ENCODE data around the gene PPP3R1. TPM values are rescaled to one million over a fixed set of nuclear protein-coding genes. Genes with fewer than 3 reads are reported as not detected.

Gene PPP3R1
- total and polyA plus RNA-seq, 2 donors from 2014 or later, result 18.3 to 50.8 TPM

DNA sequence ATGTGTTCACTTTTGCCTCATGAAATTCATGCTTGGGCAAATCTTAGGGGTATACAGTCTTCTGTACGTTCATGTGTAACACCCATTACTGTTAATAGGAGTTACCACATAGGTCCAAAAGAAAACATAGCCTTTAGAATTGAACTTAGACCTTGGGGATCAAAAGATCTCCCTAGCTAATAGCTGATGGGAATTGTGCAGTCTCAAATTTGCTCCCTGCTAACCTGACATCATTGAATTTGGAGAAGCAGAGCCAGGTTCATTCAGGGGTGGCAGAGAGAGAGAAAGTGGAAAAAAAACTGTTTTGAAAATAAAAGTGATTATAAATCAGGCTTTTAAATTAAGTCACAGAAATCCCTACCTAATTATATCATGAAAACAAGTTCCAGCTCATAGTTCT is 28.0 kb upstream of the PPP3R1 start:
- H3K9me3 ChIP-seq (ENCODE audit: control insufficient read depth in 2 of 3, insufficient read depth in 1 of 3, low read length in 3 of 3), result no peaks in the 10 kb centered on the region
- H3K36me3 ChIP-seq (ENCODE audit: control insufficient read depth in 2 of 3, insufficient read depth in 3 of 3, low read length in 3 of 3), result no peaks in the 10 kb centered on the region
- no peak overlapping the region for H3K9ac ChIP-seq (ENCODE audit: low read length in 3 of 3)
- intact Hi-C loops (cut with DNase I), result no loop called here
- H3K4me1 ChIP-seq (ENCODE audit: control insufficient read depth in 2 of 3, insufficient read depth in 2 of 3, low read depth in 1 of 3, low read length in 3 of 3), result no peaks in the 10 kb centered on the region
- DNase-seq (peak in 2 of 5 donors; percentile 40 to 66), FAIRE-seq (no peak)
- TF ChIP-seq, protein P1, sequence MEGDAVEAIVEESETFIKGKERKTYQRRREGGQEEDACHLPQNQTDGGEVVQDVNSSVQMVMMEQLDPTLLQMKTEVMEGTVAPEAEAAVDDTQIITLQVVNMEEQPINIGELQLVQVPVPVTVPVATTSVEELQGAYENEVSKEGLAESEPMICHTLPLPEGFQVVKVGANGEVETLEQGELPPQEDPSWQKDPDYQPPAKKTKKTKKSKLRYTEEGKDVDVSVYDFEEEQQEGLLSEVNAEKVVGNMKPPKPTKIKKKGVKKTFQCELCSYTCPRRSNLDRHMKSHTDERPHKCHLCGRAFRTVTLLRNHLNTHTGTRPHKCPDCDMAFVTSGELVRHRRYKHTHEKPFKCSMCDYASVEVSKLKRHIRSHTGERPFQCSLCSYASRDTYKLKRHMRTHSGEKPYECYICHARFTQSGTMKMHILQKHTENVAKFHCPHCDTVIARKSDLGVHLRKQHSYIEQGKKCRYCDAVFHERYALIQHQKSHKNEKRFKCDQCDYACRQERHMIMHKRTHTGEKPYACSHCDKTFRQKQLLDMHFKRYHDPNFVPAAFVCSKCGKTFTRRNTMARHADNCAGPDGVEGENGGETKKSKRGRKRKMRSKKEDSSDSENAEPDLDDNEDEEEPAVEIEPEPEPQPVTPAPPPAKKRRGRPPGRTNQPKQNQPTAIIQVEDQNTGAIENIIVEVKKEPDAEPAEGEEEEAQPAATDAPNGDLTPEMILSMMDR (IDR thresholded peaks at IDR 0.05; ENCODE audit: borderline replicate concordance, extremely low read depth, insufficient read depth), result no peak
- H3K27me3 ChIP-seq (ENCODE audit: control insufficient read depth, insufficient read depth, low read length), result no peaks in the 10 kb centered on the region
- no peak overlapping the region for H3K4me3 ChIP-seq (ENCODE audit: low read length in 3 of 3)
- no peak overlapping the region for H3K27ac ChIP-seq (ENCODE audit: low read depth in 2 of 2, low read length in 2 of 2)

DNA sequence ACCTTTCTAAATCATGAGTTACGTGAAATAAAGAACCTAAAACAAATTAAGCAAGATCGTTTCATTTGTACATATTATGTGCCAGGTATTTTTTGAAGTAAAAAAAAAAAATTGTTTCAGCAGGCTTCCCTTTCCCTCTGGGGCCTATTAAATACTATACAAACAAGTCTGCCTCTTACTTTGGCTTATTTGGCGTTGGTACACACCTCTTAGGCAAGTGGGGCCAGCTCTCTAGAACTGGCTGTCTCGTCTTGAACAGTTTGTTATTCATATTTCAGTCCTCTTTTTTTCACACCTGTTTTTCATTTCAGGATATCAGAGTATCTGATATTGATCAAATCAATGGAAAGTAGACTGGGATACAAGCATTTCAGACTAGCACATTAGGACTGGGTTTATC is 27.4 kb upstream of the PPP3R1 start:
- intact Hi-C loops (cut with DNase I), result loop anchor here (10.0 kb wide), 1 partner anchor 155 kb away; no protein-coding TSS in a partner anchor
- TF ChIP-seq, protein P1 (IDR thresholded peaks at IDR 0.05; ENCODE audit: borderline replicate concordance, extremely low read depth, insufficient read depth), result no peak
- Histone ChIP-seq H3K27me3 (ENCODE audit: control insufficient read depth, insufficient read depth, low read length) (no peaks in the 10 kb centered on the region), H3K9ac (ENCODE audit: low read length in 3 of 3) (no peak overlapping the region), H3K36me3 (ENCODE audit: control insufficient read depth in 2 of 3, insufficient read depth in 3 of 3, low read length in 3 of 3) (no peaks in the 10 kb centered on the region), H3K27ac (ENCODE audit: low read depth in 2 of 2, low read length in 2 of 2) (no peak overlapping the region), H3K9me3 (ENCODE audit: control insufficient read depth in 2 of 3, insufficient read depth in 1 of 3, low read length in 3 of 3) (no peaks in the 10 kb centered on the region), H3K4me3 (ENCODE audit: low read length in 3 of 3) (no peak overlapping the region), H3K4me1 (ENCODE audit: control insufficient read depth in 2 of 3, insufficient read depth in 2 of 3, low read depth in 1 of 3, low read length in 3 of 3) (no peaks in the 10 kb centered on the region)
- FAIRE-seq (no peak), DNase-seq (no peak)

DNA sequence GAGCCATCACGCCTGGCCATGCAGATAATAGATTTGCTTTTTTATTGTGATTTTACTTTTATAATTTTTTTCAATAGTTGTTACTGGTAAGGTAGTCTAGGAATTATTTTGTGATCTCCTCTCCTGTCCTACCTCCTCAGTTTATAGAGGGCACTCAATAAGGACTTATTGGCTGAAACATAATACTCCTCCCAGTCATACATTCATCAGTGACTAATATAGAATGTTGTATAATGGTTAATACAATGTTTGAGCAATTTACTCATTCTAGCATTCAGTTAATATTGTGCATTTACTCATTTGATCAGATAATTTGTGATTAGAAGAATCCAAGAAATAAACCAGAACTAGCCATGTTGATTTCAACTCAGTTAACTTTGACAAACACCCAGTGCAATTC is 25.8 kb upstream of the PPP3R1 start:
- intact Hi-C loops (cut with DNase I), result loop anchor here (10.0 kb wide), 1 partner anchor 153 kb away; no protein-coding TSS in a partner anchor
- no peaks in the 10 kb centered on the region for H3K27me3 ChIP-seq (ENCODE audit: control insufficient read depth, insufficient read depth, low read length)
- H3K9me3 ChIP-seq (ENCODE audit: control insufficient read depth in 2 of 3, insufficient read depth in 1 of 3, low read length in 3 of 3), result no peaks in the 10 kb centered on the region
- TF ChIP-seq, protein P1 (IDR thresholded peaks at IDR 0.05; ENCODE audit: borderline replicate concordance, extremely low read depth, insufficient read depth), result no peak
- H3K36me3 ChIP-seq (ENCODE audit: control insufficient read depth in 2 of 3, insufficient read depth in 3 of 3, low read length in 3 of 3), result no peaks in the 10 kb centered on the region
- DNase-seq (no peak), FAIRE-seq (no peak)
- H3K9ac ChIP-seq (ENCODE audit: low read length in 3 of 3), result no peak overlapping the region
- no peaks in the 10 kb centered on the region for H3K4me1 ChIP-seq (ENCODE audit: control insufficient read depth in 2 of 3, insufficient read depth in 2 of 3, low read depth in 1 of 3, low read length in 3 of 3)
- no peak overlapping the region for H3K27ac ChIP-seq (ENCODE audit: low read depth in 2 of 2, low read length in 2 of 2)
- no peak overlapping the region for H3K4me3 ChIP-seq (ENCODE audit: low read length in 3 of 3)

DNA sequence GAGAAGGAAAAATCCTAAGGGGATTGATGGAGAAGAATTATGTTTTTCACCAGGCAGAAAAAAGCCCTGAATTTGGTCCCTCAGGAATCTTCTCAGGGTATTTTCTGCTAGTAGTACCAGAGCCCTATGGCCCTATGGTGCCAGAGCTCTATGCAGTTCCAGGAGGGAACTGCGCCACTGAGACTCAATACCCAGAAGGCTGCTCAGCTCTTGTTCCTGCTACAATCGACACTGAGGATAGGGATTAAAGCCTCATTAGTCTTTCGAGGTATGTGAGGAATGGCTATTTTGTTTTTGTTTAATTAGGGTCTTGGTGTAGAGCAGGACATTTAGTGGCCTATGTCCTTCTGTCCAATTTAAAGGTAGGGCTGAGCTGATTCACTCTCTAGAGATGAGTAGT is 21.7 kb upstream of the PPP3R1 start:
- no peaks in the 10 kb centered on the region for H3K27me3 ChIP-seq (ENCODE audit: control insufficient read depth, insufficient read depth, low read length)
- DNase-seq, result no peak
- TF ChIP-seq, protein P1 (IDR thresholded peaks at IDR 0.05; ENCODE audit: borderline replicate concordance, extremely low read depth, insufficient read depth), result no peak
- no peak overlapping the region for H3K9ac ChIP-seq (ENCODE audit: low read length in 3 of 3)
- intact Hi-C loops (cut with DNase I), result loop anchor here (10.0 kb wide), 1 partner anchor 149 kb away; no protein-coding TSS in a partner anchor
- no peaks in the 10 kb centered on the region for H3K9me3 ChIP-seq (ENCODE audit: control insufficient read depth in 2 of 3, insufficient read depth in 1 of 3, low read length in 3 of 3)
- no peak overlapping the region for H3K4me3 ChIP-seq (ENCODE audit: low read length in 3 of 3)
- no peak overlapping the region for H3K27ac ChIP-seq (ENCODE audit: low read depth in 2 of 2, low read length in 2 of 2)
- H3K4me1 ChIP-seq (ENCODE audit: control insufficient read depth in 2 of 3, insufficient read depth in 2 of 3, low read depth in 1 of 3, low read length in 3 of 3), result no peaks in the 10 kb centered on the region
- H3K36me3 ChIP-seq (ENCODE audit: control insufficient read depth in 2 of 3, insufficient read depth in 3 of 3, low read length in 3 of 3), result no peaks in the 10 kb centered on the region
- FAIRE-seq, result no peak
